ENCODE data around the gene GSPT1. TPM values are rescaled to one million over a fixed set of nuclear protein-coding genes. Genes with fewer than 3 reads are reported as not detected.
"Not testable (repeated sequence)": the region's sequence is repeated elsewhere in the genome, so short reads cannot be mapped to it uniquely, and the experiment has no call there.

GSPT1 gene
- 10 to 100 TPM; 50.4 to 81.1 TPM for total RNA-seq

GRCh38 chr16:11915644-11916523 lies at the start of gene GSPT1:
TSS of gene GSPT1 (minus strand) at chr16:11915956. CDS start at chr16:11915720, 236 bp downstream.
- DNase-seq (ENCODE audit: low spot score) (peak; percentile 99), ATAC-seq (ENCODE audit: insufficient number of reproducible peaks, low FRiP score, low read depth) (peak; percentile 91)
- Histone ChIP-seq H3K4me1 (ENCODE audit: control insufficient read depth in 1 of 2, low read depth in 2 of 2) (peaks cover 26 to 39% of the 10 kb centered on the region in 2 donors), H3K4me3 (peak within 1 kb of the TSS; percentile 91), H3K36me3 (no peaks in the 10 kb centered on the region), H3K27ac (peak within 1 kb of the TSS; percentile 69 to 93), H3K9me3 (no peaks in the 10 kb centered on the region), H3K27me3 (replicated peaks; ENCODE audit: insufficient read depth) (no peaks in the 10 kb centered on the region)
- TF ChIP-seq CTCF (IDR thresholded peaks at IDR 0.05), result peak; percentile 61

GRCh38 chr16:11964761-11965551 lies 49.2 kb upstream of the GSPT1 start, which contains the start of gene TNFRSF17:
TSS of gene TNFRSF17 (plus strand) at chr16:11965210. CDS start at chr16:11965325, 115 bp downstream.
- no peaks in the 10 kb centered on the region for H3K9me3 ChIP-seq
- no peak within 1 kb of the TSS for H3K4me3 ChIP-seq
- DNase-seq (ENCODE audit: low spot score) (no peak), ATAC-seq (ENCODE audit: insufficient number of reproducible peaks, low FRiP score, low read depth) (no peak)
- TF ChIP-seq CTCF (IDR thresholded peaks at IDR 0.05), result no peak
- H3K27me3 ChIP-seq (replicated peaks; ENCODE audit: insufficient read depth), result no peaks in the 10 kb centered on the region
- H3K36me3 ChIP-seq, result no peaks in the 10 kb centered on the region
- H3K27ac ChIP-seq, result no peak within 1 kb of the TSS
- no peaks in the 10 kb centered on the region for H3K4me1 ChIP-seq (ENCODE audit: control insufficient read depth in 1 of 2, low read depth in 2 of 2)

GRCh38 chr16:11963706-11964105 lies 48.0 kb upstream of the GSPT1 start:
- no peak for TF ChIP-seq CTCF (IDR thresholded peaks at IDR 0.05)
- no peak for ATAC-seq (ENCODE audit: insufficient number of reproducible peaks, low FRiP score, low read depth)
- Histone ChIP-seq H3K36me3 (no peaks in the 10 kb centered on the region), H3K27me3 (replicated peaks; ENCODE audit: insufficient read depth) (no peaks in the 10 kb centered on the region), H3K4me3 (no peak overlapping the region), H3K27ac (no peak overlapping the region), H3K9me3 (no peaks in the 10 kb centered on the region), H3K4me1 (ENCODE audit: control insufficient read depth in 1 of 2, low read depth in 2 of 2) (no peaks in the 10 kb centered on the region)
- DNase-seq (ENCODE audit: low spot score), result no peak

GRCh38 chr16:11962978-11963377 lies 47.2 kb upstream of the GSPT1 start:
- not testable (repeated sequence) for H3K9me3 ChIP-seq; H3K4me1 ChIP-seq (ENCODE audit: control insufficient read depth in 1 of 2, low read depth in 2 of 2); DNase-seq (ENCODE audit: low spot score); H3K27me3 ChIP-seq (replicated peaks; ENCODE audit: insufficient read depth); H3K4me3 ChIP-seq; H3K27ac ChIP-seq; H3K36me3 ChIP-seq; ATAC-seq (ENCODE audit: insufficient number of reproducible peaks, low FRiP score, low read depth)

- not testable (repeated sequence) for H3K4me3 ChIP-seq; H3K4me1 ChIP-seq (ENCODE audit: control insufficient read depth in 1 of 2, low read depth in 2 of 2); ATAC-seq (ENCODE audit: insufficient number of reproducible peaks, low FRiP score, low read depth); H3K27ac ChIP-seq; H3K36me3 ChIP-seq; DNase-seq (ENCODE audit: low spot score); H3K27me3 ChIP-seq (replicated peaks; ENCODE audit: insufficient read depth); H3K9me3 ChIP-seq
Measured at GRCh38 chr16:11962457-11962856, 46.7 kb upstream of the GSPT1 start.
